CD4-positive, alpha-beta T cell treated with Interleukin-6 for 4 hours (primary cell): Measurements from ENCODE around the gene ZNF497.
"Not testable (repeated sequence)": the region's sequence is repeated elsewhere in the genome, so short reads cannot be mapped to it uniquely, and the experiment has no call there.

ENCODE experiments used
- DNase-seq: peaks from one replicate; pipeline ENCODE4 v3.0.0-alpha.2; 2020; ENCODE audit warnings: mixed read lengths

The ZNF497 gene

DNA sequence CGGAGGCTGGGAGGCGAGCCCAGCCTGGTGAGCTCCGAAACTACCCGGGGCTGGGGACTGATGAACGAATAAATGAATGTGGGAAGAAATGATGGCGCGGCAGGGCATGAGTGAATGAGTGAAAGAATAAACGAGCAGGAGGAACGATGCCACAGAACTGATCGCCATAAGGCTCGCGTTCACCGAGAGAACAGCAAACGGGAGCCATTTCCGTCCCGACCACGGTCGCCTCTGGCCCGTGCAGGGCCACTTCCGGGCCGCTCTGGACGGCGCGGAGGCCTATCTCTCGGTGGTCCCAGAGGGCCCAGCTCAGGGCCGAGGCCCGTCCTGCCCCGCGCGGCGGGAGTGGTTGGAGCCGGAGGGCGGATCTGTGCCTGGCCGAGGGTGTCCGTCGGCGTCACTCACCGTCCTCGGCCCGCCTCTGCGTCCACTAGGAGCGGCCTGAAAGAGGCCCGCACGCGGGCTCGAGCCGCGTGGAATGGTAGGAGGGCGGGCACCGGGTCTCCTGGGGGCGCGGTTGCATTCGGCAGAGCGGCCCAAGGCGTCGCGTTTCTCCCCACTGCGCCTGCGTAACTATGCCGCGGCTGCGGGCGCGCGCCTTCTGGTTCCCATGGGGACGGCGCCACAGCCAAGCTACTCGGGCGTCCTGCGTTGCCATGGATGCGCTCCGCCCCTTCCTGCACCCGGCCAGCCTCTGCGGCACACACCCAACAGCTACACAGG, at the start of gene ZNF497:
ZNF497 (minus strand) TSS at position 480 of the 723 bp plus-strand sequence. CDS start 5,116 bp downstream, outside the sequence.
- peak; percentile 99 for DNase-seq

DNA sequence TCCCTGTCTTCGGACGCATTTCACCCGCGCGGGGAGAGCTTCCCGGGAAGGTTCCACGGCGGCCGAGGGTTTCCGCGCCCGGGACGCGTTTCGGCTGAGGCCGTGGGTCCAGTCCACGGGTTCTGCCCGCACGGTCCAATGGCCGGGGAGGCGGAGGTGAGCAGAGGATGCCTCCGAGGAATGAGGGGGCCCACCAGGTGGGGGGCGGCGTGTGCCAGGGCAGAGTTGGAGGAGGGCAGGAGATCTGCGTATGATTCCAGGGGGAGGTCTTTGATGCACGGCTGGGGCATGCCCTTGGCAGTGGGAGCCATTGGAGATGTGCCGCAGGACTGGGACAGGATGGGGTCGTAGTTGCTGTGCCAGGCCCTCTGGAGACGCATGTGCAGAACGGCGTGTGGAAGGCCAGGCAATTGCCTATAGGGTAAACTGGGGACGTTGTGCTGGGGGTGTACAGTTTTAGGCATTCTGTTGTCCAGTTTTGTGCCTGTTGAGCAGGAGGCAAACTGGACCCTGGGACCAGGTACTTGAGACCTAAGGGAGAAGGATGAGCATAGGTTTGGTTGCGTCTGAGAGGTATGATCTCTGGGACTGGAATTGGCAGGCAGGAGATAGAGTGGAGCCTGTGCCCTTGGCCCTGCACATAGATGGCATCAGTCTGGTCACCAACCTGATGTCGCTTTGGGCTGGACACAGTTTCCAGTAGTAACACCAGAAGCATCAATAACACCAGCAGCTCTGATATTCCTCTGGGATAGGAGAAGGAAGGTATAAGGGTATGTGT, 46.6 kb upstream of the ZNF497 start:
- no peak for DNase-seq

DNA sequence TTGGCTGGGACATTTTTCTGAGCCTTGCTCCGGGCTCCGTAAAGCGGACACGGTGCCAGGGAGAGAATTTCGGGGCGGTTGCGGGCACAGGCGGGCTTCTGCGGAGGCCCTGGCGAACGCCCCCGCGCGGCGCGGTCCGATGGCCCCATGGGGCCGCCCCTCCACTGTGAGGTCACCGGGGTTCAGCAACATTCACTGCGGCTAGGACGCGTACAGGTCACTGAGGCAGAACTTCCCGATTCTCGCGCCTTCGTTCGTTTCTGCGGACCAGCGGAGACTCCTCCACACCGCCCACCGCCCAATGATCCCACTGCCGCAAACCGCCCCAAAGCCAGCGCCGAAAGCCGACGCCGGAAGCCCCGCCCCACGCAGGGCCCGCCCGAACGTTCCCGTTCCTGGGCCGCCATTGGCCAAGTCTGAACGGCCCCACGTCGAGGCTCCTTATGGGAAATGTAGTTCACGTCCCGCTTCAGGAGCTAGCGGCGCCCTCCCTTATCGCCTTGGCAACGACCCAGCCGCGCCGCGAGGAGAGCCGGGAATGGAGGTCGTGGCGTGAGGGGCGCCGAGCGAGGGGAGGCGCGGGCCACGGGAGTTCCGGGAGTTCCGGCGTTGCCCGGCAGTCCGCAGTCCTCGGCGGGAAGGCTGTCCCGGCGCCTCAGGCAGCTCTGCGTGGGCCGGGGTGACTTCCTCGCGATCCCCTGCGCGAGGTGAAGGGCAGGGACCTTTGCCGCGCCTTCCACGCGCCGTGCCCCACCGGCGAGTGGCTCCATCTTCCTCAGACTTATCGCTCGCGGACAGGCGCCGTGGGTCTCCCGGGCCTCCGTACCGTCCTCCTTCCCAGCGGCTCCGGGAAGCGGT, 45.8 kb upstream of the ZNF497 start, which contains the start of gene ZNF584:
ZNF584 (plus strand) TSS at position 498 of the 858 bp plus-strand sequence. CDS start 499 bp downstream, outside the sequence.
- DNase-seq, result peak; percentile 95

DNA sequence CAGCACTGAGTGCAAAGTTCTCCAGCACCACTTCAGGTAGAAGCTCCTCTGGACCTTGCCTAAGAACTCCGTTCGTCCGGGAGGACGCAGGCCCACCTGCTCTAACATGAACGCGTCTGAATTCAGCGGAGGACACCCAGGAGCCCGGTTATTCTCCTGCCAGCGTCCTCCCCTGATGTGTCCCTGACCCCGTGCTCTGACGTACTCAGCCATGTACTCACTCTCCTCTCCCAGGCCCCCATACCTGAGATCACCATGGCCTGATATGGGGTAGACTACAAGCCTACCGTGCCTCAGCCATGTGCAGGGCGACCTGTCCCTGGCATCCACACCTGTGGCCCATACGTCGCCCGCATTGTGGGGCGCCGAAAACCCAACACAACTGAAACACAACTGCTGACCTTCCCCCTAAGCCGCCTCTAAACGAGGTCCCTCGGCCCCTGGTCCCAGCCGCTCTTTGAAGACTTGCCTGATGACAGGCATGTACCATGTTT, 45.2 kb upstream of the ZNF497 start:
- no peak for DNase-seq

DNA sequence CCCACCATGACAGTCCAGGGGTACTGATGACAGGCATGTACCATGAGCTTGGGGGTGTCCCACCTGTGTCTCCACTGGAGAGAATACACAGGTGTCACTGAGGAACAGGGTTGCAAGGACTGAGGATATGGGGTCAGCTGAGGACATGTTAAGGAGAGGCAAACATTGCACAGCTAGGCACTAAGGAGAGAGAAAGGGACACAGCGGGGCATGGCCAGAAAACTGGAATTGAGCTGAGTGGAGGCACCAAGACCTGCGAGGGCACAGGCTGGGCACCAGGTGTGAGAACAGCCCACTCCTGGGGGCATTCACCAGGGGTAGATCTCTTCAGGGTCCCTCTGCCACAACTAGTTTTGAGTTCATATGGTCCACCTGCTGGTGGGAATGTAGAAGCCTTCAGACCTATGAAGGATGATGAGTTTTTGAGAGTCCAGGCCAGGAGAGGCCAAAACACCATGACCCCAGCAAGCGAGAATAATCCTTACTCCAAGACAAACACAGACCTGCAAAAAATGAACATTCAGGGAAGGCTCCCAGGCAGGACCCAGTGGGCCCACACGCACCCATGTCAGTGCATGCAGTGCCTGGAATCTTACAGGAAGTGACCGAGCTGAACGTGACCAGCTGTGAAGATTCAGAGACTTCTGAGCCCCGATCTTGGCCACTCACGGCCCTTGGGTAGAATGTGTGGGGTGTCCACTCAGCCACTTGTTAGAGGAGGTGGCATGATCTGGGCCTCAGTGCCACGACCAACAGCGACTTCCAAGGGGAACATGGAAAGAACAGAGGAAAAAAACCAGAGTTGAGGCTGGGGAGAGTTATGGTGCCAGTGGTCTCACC, 44.5 kb upstream of the ZNF497 start:
- DNase-seq, result no peak

GRCh38 chr19:58403920-58404478, 41.4 kb upstream of the ZNF497 start:
- not testable (repeated sequence) for DNase-seq

GRCh38 chr19:58401840-58402421, 39.4 kb upstream of the ZNF497 start:
- no peak for DNase-seq

- DNase-seq, result peak; percentile 100
Observed at GRCh38 chr19:58400916-58401839, 38.6 kb upstream of the ZNF497 start.

- DNase-seq, result no peak
Observed at GRCh38 chr19:58400316-58400915, 37.9 kb upstream of the ZNF497 start.

DNA sequence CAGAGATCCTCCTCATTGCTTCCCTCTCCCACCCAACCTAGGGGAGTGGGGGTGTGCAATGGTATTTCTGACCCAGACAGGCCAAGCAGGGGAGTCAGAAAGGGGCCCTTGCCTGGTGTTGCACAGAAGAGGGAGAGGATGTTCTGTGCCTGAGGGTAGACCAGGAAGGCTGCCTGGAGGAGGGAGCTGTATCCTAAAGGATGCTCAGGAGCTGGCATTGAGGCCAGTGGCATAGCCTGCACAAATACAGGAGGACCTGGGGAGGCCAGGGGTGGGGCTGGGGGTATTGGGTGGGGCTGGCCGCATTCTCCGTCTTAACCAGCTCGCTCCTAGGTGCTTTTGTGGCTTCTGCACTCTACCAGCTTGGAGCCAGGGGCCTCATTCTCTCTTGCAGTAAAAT, 37.4 kb upstream of the ZNF497 start:
- no peak for DNase-seq

DNA sequence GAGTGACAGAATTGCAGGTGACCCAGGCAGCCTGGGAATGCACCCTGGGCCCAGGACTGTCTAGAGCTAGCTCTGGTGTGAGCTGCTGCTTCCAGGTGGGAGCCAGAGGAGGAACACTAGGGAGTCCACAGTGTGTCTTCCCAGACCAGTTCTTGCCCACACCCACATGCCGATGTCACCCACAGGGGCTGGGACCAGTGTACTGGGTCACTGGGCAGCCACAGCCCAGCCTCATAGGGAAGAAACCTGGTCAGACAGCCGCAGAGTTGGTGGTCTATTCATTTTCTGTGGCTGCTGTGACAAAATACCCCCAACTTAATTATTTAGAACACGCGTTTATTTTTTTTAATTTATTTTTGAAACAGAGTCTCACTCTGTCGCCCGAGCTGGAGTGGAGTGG, 36.0 kb upstream of the ZNF497 start:
- DNase-seq, result no peak

DNA sequence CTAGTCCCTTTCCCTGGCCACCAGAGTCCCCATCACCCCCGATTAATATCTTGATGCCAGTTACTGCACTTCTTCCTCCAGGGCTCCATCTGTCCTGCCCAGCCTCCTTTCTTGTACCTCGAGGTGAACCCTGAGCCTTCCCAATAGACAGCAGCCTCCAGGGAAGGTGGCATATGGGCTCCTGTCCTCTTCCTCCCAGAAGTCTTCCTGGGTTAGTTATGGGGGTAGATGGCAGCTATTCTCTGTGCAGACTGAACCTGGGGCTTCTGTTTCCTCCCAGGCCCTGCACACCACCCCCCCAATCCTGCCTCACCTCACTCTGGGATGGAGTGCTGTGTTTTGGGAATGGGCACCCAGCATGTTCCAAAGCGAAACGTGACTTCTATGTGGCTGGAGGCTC, 35.5 kb upstream of the ZNF497 start:
- DNase-seq, result no peak

GRCh38 chr19:58397533-58398037, 35.0 kb upstream of the ZNF497 start:
- no peak for DNase-seq

DNA sequence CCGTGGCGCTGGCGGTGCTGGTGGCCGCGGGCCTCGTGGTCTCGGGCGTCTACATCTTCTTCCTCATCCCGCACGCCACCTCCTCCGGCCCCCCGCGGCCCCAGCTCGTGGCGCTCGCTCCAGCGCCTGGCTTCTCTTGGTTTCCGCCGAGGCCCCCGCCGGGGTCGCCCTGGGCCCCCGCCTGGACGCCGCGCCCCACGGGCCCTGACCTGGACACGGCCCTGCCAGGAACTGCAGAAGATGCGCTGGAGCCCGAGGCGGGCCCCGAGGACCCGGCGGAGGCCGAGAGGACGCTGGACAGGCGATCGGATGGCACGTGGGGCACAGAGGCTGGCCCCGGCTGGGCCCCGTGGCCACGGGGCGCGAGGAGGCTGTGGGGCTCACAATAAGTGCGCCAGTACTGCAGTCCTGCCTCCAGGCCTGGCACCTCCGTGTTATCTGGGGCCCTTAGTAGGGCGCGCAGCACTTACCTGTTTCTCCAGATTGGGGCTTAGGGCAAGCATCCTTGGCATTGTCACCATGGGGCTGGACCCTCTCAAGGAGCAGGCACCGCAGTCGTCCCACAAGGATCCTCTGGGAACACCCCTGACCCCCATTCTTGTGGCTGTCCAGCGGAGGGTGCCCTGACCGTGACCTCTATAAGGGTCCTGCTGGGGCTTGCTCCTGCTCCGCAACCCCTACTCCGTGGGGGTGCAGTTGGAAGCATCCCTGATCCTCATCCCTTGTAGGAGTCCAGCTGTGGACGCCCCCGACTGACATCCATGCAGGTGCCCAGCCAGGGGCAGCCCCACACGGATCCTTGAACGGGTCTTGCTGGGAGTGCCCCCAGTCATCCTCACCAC, 34.4 kb upstream of the ZNF497 start:
- no peak for DNase-seq

- no peak for DNase-seq
Observed at GRCh38 chr19:58395979-58396627, 33.6 kb upstream of the ZNF497 start.

DNA sequence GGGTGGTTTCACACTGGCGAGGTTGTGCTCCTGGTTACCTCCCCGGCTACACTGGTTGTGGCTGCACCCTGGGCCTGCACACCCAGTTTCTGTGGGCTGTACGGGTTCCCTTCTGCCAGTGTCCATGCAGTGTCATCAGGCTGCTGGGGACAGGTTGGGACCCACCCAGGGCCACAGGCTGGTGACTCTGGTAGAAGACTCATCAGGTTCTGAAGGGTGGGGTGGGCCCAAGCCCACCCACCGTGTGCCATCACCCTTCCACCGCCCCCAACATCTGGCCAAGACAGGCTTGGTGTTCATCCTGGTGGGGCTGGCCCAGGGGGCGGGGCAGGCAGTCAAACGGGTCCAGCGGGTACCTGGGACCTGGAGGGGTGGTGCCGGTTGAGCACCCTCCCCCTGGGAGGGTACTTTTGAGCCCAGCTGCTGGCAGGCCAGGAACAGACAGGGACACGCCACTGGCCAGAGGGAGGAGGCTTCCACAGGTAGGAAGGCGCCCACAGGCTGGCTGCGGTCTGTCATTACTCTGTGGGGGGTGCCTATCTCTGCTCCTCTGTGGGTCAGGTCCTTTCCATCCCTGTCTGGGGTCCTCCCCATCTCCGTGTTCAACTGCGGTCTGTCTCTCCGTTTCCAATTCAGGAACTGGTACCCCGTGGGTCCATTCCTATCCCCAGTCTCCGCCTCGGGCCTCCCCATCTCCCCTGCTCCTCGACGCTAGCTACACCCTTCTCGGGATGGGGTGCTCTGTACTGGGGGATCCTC, 32.8 kb upstream of the ZNF497 start, which contains the start of gene RNF225:
RNF225 (plus strand) TSS at position 437 of the 759 bp plus-strand sequence. CDS start 434 bp downstream, outside the sequence.
- DNase-seq, result no peak

DNA sequence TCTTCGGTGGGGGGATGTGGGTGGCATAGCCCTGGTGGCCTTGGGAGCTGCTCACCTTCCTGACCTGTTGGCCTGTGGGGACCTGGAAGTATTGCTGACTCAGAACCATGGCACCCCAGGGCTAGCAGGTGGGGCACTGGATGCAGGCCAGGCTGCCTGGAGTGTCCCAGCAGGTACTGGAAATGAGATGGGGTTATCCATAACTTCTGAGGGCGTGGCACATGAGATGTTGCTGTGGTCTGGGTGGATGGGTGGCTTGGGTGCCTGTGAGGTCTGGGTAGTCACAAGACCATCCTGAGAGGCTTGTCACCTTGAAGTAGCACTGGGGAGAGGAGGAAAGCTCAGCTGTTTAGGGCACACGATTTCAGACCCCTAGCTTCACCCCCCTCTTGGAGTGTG, 32.3 kb upstream of the ZNF497 start:
- no peak for DNase-seq
